Bronchial epithelial cell (primary cell): ENCODE measurements around the gene MIER2. TPM values are rescaled to one million over a fixed set of nuclear protein-coding genes. Genes with fewer than 3 reads are reported as not detected.

Experiments
- DNase-seq: peaks from one replicate; pipeline ENCODE4 v3.0.0-alpha.2; 2010; ENCODE audit warnings: low read depth
- FAIRE-seq: peaks from 2 replicates; lab custom pipeline; 2011; peaks lifted over from hg19 to GRCh38; lab: Jason Lieb, UNC
- H3K27me3 ChIP-seq: 2 replicates; pipeline ENCODE4 v1.5.1; 2011; ENCODE audit warnings: low read length; ENCODE audit not compliant: control insufficient read depth, insufficient read depth
- H3K36me3 ChIP-seq: 2 replicates; pipeline ENCODE4 v1.5.1; 2011; ENCODE audit warnings: low read length; ENCODE audit not compliant: control insufficient read depth, insufficient read depth
- H3K4me3 ChIP-seq: 2 replicates; pipeline ENCODE4 v1.5.1; 2011; ENCODE audit warnings: mild to moderate bottlenecking, low read depth, low read length, control low read depth
- total RNA-seq: library from RNA; depleted of rRNA; stranded (reverse); fragments of >200 nt; gene quantifications from 2 replicates; pipeline ENCODE4 v1.2.1, GENCODE V29; 2014
- TF ChIP-seq, protein P1 (sequence below): IDR thresholded peaks from 2 replicates; pipeline ENCODE4 v1.5.1; 2011; ENCODE audit warnings: mild to moderate bottlenecking, moderate library complexity, low read length, control low read depth, inconsistent platforms; ENCODE audit not compliant: insufficient read depth, severe bottlenecking

MIER2 gene
- total RNA-seq, 1 donor from 2014 or later = 19.0 TPM

DNA sequence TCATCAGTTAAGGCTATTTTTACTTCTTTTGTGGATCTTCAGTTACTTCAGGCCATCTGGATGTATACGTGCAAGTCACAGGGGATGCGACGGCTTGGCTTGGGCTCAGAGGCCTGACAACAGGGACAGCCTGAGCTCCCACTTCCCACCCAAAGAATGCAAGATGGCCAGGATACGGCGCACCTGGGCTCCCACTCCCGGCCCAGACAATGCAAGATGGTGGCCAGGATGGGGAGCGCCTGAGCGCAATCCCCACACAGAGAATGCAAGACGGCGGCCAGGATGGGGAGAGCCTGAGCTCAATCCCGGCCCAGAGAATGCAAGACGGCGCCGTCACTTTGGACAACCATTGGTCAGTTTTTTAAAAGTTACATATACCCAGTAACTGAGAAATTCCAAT lies 25.3 kb upstream of the MIER2 start:
- TF ChIP-seq, protein P1, sequence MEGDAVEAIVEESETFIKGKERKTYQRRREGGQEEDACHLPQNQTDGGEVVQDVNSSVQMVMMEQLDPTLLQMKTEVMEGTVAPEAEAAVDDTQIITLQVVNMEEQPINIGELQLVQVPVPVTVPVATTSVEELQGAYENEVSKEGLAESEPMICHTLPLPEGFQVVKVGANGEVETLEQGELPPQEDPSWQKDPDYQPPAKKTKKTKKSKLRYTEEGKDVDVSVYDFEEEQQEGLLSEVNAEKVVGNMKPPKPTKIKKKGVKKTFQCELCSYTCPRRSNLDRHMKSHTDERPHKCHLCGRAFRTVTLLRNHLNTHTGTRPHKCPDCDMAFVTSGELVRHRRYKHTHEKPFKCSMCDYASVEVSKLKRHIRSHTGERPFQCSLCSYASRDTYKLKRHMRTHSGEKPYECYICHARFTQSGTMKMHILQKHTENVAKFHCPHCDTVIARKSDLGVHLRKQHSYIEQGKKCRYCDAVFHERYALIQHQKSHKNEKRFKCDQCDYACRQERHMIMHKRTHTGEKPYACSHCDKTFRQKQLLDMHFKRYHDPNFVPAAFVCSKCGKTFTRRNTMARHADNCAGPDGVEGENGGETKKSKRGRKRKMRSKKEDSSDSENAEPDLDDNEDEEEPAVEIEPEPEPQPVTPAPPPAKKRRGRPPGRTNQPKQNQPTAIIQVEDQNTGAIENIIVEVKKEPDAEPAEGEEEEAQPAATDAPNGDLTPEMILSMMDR = no peak
- Histone ChIP-seq H3K36me3 (no peaks in the 10 kb centered on the region), H3K27me3 (no peaks in the 10 kb centered on the region), H3K4me3 (no peak overlapping the region)
- DNase-seq (no peak), FAIRE-seq (no peak)

DNA sequence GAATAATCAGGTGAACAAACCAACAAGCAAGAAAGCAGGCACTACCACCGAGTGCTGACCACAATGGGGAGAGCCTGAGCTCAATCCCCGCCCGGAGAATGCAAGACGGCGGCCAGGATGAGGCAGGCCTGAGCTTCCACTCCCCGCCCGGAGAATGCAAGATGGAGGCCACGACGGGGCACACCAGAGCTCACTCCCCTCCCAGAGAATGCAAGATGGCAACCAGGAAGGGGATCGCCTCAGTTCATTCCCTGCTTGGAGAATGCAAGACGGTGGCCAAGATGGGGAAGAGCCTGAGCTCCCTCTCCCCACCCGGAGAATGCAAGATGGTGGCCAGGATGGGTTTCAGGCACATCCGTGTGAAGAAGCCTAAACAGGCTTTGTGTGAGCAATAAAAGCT lies 24.7 kb upstream of the MIER2 start:
- Histone ChIP-seq H3K36me3 (no peaks in the 10 kb centered on the region), H3K4me3 (no peak overlapping the region), H3K27me3 (no peaks in the 10 kb centered on the region)
- no peak for DNase-seq
- no peak for FAIRE-seq
- TF ChIP-seq, protein P1 = no peak

DNA sequence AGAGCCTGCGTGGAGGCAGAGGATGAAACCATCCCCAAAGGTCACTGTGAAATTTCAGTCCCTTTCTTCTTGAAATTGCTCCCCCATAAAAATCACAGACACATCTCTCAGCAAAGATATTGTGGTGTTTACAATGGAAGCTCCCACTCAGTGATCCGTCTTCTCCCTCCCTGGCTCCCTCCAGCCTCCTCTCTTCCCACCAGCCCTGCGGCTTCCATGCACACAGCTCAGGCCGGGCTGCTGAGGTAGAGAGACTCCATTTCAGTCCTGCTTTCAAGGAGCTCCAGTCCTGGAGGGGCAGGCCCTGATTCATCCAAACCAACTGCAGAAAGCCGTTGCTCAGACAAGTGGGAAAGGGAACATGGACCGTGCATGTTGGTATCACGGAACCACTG lies 24.0 kb upstream of the MIER2 start:
- no peaks in the 10 kb centered on the region for H3K27me3 ChIP-seq
- DNase-seq (no peak), FAIRE-seq (no peak)

DNA sequence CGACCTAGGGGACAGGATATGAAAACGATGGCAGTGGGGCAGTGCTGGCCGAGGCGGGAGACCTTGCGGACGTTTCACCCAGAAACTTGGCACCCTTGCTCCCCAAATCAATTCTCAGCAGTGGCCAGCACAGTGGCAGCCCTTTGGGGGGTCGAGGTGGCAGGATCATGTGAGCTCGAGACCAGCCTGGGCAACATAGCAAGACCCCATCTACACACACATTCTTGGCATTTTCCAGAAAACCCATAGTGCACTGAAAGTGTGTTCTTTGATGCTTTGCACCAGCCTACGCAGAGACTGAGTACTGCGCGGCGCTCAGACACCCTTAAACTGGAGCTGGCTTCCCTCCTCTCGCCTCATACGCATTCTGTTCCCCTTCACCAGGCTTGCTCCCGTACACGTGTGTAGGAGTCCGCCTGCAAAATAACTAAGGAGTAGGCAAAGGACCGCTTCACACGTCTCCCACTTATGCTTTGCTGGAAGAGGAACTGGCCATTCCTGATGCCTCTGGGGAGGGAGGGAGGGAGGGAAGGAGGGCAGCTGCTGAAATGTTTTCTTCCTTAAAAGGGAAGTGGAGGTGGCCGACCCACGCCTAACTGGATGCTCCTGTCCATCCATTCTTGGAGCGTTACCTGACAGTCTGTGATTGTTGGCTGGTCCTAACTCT lies 23.5 kb upstream of the MIER2 start:
- H3K4me3 ChIP-seq = no peak overlapping the region
- TF ChIP-seq, protein P1 = no peak
- no peaks in the 10 kb centered on the region for H3K27me3 ChIP-seq
- no peaks in the 10 kb centered on the region for H3K36me3 ChIP-seq
- DNase-seq (no peak), FAIRE-seq (no peak)

More for the DNA sequence above, 24.0 kb upstream of the MIER2 start:
- TF ChIP-seq, protein P1 = no peak
- no peaks in the 10 kb centered on the region for H3K36me3 ChIP-seq
- no peak overlapping the region for H3K4me3 ChIP-seq

DNA sequence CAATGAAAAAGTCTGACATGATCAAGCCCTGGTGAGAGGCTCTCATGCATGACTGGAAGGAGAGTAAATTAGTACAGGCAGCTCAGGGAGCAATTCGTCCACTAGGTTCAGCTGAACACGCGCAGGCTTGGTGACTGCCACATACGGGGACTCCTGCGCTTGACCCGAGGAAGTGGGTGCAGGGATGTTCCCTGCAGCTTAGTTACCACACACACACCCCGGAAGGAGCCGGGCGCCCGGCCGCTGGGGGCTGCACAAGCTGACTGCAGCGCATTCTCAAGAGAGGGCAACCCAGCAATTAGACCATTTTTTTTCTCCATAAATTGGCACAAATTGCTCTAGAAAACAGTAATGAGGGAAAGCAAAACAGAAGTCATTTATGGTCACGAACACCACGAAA lies 23.0 kb upstream of the MIER2 start:
- FAIRE-seq (no peak), DNase-seq (no peak)
- Histone ChIP-seq H3K36me3 (no peaks in the 10 kb centered on the region), H3K4me3 (no peak overlapping the region), H3K27me3 (no peaks in the 10 kb centered on the region)
- TF ChIP-seq, protein P1 = no peak

DNA sequence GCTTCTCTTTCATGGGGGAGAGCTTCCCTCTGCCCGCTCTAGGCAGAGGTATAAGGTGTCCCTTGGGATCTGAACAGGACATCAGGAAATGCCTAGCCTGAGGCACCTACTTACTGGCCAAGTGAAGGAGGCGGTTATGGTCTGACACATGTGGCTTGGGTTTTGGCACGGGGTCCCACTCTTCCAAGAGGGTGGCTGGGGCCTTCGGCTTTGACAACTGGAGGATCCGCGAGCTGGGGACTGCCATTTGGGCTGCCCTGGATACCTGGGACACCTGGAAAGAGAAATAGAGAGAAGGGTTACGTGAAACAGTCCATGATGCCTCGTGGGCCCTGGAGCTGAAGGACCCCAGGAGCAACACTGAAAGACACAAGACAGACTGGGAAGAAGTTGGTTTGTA lies 22.4 kb upstream of the MIER2 start:
- TF ChIP-seq, protein P1 = no peak
- FAIRE-seq (no peak), DNase-seq (no peak)
- H3K4me3 ChIP-seq = no peak overlapping the region
- no peaks in the 10 kb centered on the region for H3K36me3 ChIP-seq
- no peaks in the 10 kb centered on the region for H3K27me3 ChIP-seq
